Urothelium cell line (cell line): ENCODE data around the gene CCDC172.

ENCODE experiments used
- DNase-seq: peaks from one replicate; pipeline ENCODE4 v3.0.0; 2011; ENCODE audit warnings: low spot score, mixed read lengths
- FAIRE-seq: peaks from 2 replicates; lab custom pipeline; 2011; peaks lifted over from hg19 to GRCh38; lab: Jason Lieb, UNC

The CCDC172 gene, protein sequence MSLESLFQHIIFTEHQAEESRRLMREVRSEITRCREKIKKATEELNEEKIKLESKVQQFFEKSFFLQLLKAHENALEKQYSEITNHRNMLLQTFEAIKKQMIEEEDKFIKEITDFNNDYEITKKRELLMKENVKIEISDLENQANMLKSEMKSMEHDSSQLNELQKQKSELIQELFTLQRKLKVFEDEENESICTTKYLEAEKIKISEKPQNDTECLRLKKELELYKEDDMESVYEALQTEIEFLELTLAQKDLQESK

DNA sequence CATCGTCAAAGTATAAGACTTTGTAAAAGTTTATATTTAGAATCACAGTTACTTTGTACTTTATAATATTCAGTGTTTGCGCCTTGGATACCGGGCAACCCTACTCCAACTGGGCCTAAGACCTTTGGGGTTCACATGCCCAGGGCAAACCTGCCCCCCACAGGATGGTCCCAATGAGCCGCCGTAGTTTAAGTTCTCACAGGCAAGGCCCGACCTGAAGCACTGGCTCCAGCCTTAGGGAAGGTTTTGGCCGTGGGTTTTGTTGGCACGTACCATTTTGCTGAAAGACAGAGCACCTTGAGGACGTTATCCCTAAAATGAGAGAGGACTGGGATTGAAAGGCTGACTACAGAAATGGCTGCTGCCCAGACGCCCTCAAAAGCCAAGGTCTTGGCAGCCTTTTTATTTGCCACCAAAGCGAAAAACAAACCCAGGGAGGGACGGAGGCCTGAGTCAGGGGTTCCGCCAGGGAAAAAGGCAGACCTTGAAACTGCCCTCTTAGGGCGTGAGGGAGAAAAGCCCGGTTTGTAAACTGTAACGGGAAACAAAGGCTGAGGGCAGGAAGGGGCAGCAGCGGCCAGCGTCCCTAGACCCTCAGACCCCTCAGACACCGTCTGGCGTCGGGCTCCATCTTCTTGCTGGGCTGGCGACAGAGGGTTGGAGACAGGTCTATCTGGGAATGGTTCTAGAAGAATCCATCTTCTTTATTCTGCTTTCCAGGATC, at the start of gene CCDC172:
CCDC172 (plus strand) TSS at position 222 of the 724 bp plus-strand sequence. CDS start 564 bp downstream, outside the sequence.
- FAIRE-seq = no peak

DNA sequence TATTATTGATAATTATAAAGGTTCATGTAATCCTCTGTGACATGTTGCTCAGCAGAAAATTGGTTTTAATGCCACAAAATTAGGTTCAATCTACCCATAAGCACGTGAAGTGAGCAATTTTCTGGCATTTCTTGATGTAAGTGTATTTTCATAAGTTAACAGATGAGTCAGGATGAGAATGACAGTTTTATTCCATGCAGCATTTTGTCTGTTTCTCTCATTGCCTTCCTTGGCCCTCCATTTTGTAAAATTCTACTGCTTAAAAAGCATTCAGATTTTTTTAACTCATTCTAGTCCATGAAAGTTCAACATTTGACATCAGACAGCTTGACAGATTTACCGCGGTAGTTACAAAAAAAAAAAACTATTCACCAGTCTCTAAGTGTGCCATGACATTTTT, 47.3 kb upstream of the CCDC172 start:
- no peak for DNase-seq
- FAIRE-seq = no peak

More for the DNA sequence above, at the start of gene CCDC172:
- no peak for DNase-seq

DNA sequence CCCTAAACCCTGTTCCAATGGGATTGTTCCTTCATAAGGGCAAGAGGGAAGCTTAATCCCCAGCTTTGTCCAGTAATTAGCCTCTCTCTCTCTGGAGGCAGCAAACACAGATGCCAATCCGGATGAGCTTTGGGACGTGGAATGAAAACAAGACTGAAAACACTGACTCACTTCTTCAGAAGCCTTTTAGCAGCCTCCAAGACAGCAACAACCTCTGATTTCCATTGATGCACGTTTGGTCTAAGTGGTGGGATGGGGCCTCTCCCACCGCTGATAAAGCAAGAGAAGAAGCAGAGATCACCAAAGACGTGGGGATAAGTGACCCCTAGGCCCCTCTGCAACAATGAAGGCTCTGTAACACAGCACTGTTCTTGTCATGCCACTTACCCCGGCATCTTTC, 45.4 kb upstream of the CCDC172 start:
- DNase-seq (no peak), FAIRE-seq (no peak)

DNA sequence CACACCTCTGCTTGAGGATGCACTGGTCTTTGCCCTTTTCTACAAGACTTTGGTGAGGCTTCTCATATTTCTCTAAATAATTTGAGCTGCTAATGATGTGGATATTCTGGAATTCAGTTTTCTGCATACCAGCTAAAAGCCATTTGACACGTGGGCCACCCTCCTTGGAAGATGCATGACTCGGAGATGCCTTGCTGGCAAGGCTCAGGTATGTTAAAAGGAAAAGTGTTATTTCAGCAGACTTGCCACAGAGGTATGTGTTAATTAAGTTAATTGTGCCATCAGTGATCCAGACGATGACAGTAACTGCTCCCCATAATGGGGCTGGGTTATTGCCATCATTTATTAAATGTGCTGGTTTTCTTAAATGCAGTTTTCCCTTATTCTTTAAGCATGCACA, 42.5 kb upstream of the CCDC172 start:
- DNase-seq (no peak), FAIRE-seq (no peak)

DNA sequence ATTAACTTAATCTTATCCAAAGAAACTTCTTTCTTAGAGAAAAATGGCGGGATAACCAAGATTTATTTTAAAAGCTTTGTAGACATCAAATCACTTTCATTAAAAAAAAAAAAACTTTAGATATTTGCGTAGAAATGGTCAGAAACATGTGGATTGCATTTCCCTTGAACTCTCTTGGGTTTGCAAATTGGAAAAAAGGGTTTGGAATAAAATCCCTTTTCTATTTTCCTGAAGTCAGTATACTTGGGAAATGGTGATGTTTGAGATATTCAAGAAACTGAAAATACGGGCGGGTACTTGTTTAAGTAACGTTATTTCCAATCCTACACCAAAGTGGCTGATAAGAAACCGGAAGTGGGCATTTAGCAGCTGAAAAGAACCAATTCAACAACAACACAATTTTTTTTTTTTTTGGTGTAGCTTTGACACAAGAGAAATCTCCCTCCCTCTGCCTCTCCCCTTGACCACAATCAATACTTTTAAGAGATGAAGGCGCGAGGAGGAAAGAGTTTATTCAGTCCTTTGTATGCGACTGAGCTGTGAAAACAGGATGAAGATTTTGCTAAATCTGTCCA, 37.5 kb upstream of the CCDC172 start:
- FAIRE-seq (no peak), DNase-seq (no peak)

DNA sequence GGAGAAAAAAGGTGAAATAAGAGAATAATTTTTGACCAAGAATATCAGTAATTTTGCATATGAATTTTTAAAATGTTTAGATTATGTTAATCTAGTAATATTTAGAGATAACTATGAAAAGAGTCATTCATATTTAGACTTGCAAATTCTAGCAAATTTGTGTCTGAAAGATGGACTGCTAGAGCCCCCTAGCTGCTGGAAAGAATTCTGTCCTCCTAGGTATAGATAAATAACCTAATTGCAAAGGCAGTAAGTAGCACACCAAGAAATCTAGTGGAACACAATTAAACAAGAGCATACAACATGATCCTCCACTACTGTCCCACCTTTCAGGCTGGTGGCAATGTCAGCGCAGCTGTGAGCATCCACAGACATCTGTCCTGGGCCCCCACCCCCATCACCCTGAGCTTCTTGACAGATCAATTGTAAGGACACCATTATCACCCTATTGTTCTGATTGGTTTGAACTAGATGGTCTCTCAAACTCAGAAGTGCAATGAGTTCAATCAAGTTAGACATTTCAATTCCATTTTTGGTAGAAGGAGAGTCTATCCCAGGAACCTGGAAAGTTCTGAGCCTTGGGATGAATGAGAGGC, 36.2 kb upstream of the CCDC172 start:
- peak; percentile 18 for DNase-seq

DNA sequence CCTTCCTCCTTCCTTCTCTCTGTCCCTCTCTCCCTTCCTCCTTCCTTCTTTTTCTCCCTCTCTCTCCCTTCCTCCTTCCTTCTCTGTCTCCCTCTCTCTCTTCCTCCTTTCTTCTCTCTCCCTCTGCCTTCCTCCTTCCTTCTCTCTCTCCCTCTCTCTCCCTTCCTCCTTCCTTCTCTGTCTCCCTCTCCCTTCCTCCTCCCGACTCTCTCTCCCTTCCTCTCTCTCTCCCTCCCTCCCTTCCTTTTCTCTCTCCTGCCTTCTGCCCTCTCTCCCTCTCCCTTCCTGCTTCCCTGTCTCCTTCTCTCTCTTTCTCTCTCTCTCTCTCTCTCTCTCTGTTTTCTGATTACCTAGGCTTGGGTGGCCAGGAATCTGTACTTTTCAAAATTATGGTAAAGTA, 34.6 kb upstream of the CCDC172 start:
- no peak for DNase-seq
- FAIRE-seq = no peak

More for the DNA sequence above, 36.2 kb upstream of the CCDC172 start:
- no peak for FAIRE-seq

DNA sequence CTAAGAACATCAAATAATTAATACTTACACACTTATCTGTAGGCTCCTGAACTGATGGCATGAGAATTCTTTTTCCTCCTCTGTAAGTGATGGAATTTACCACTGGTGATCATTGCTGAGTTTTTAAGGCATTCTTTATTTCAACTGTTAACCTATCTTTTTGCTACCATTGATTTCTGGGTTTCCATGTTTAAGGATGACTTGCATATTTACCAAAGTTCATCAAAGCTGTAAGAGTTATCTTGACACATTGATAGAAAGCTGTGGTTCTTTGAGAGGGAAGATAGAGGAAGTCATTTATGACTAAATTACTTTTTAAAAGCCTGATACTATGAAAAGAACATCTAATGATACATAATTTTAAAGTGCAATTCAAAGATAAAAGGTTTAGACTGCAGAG, 31.8 kb upstream of the CCDC172 start:
- DNase-seq (no peak), FAIRE-seq (no peak)

DNA sequence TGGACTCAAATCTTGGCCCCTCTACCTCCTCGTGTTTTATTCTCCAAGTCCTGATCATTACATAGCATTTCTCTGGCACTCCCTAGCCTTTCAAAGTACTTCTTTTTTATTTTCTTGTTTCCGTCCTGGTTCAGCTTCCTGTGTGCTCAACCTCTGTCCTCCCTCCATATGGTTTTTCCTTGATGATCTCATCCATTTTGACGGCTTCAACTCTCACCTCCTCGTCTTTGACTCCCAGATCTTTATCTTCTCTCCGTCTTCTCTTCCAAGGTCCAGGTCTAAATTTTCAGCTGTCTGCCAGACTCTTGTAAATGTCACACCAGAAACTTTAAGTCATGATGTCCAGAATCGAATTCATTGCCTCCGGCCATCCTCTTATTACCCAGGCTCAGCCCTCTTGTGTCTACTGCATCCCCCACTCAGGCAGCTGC, 27.9 kb upstream of the CCDC172 start:
- no peak for DNase-seq
- FAIRE-seq = no peak

DNA sequence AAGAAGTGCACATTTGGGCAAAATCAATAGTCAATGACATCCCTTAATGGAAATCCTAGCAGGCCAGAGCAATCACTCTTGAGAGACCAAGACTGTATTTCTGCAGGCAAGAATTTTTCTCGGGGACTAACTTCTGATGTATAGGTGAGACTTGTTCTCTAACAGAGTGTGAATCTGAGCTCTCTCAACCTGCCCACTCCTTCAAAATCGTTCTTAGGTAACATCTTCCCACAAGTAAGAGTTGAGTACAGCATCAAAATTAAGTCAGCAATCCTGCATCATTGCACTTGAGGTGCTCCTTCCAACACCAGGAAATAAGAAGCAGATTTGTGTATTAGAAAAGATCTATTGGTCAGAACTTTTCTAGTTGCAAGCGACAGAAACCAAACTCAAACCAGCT, 25.7 kb upstream of the CCDC172 start:
- FAIRE-seq (no peak), DNase-seq (no peak)

DNA sequence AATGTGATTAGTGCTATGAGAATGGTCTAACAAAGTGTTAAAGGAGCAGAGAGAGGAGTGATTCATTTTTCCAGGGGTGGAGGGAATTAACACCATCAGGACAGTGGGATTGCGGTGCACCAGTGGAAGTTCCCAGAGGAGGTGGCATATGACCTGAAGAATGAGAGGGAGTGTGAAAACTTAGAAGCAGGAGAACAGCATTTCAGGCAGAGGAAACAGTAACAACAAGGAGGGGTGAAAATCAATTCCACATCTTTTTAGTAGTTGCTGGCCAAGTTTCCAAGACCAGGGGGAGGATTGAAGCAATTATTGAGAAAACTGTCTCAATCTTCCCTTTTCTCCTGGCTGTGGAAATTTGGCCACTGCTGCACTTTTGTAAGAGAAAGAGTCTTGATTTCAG, 23.7 kb upstream of the CCDC172 start:
- no peak for DNase-seq
- FAIRE-seq = no peak

DNA sequence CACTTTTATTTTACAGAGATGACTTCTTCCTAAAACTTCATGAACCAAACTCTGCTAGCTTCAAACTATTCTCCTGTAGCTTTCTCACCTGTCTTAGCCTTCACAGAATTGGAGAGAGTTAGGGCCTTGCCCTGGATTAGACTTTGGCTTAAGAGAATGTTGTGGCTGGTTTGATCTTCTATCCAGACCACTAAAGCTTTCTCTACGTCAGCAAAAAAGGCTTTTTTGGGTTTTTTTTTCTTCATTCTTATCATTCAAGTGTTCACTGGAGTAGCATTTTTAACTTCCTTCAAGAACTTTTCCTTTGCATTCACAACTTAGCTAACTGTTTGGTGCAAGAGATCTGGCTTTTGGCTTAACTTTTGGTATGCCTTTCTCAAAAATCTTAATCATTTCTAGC, 19.3 kb upstream of the CCDC172 start:
- FAIRE-seq (no peak), DNase-seq (no peak)

DNA sequence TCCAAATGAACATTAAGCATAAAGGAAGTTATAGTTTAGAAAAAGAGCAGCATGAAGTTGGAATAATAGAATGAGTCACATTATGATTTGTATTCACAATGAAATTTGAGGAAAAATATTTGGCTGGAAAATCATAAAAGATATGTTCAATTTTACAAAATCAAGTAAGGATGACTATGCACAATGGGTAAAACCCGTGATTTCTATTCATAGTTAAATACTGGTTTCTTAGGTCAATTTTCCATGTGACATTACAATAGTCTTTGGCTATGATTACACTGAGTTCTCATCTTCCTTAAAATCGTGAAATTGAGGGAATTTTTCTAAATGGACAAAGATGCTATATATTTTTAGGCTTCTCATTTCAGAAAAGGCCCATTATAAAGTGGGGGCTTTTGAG, 17.4 kb upstream of the CCDC172 start:
- no peak for FAIRE-seq

DNA sequence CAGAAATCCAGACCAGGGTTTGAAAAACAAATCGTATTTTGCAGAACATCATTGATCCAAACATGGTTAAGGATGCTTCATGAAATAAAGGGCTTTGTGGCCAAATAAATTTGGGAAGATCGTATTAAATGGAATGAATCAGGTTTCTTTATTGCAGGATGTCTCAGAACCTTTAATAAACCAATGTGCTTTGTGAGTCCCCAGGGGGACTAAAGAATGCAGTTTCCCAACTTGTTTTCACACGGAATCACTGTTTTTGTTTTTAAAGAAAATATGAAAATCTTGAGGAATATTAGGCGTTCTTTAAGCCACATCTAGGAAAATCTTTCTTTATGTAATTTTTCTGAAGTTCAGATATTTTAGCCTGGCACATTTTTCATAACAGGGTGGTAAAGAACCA, 16.8 kb upstream of the CCDC172 start:
- DNase-seq = no peak
- no peak for FAIRE-seq

More for the DNA sequence above, 17.4 kb upstream of the CCDC172 start:
- no peak for DNase-seq

DNA sequence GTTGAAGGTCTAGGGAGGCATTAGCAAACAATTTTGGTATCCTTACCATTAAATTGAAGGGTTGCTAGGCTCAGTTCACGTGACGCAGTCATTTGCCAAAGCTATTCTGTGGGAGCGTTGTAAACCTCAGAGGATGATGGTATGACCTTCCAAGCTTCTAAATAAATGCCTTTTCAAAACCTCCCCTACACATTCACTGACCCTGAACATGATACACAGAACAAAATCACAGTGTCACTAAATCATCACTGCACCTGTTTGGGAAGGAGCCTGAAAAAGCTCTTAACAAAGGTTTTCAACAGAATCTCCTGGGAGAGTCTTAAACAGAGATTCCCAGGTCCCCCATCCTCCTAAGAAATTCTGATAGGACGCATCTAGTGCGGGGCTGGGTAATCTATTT, 13.2 kb upstream of the CCDC172 start:
- DNase-seq = no peak
- no peak for FAIRE-seq

DNA sequence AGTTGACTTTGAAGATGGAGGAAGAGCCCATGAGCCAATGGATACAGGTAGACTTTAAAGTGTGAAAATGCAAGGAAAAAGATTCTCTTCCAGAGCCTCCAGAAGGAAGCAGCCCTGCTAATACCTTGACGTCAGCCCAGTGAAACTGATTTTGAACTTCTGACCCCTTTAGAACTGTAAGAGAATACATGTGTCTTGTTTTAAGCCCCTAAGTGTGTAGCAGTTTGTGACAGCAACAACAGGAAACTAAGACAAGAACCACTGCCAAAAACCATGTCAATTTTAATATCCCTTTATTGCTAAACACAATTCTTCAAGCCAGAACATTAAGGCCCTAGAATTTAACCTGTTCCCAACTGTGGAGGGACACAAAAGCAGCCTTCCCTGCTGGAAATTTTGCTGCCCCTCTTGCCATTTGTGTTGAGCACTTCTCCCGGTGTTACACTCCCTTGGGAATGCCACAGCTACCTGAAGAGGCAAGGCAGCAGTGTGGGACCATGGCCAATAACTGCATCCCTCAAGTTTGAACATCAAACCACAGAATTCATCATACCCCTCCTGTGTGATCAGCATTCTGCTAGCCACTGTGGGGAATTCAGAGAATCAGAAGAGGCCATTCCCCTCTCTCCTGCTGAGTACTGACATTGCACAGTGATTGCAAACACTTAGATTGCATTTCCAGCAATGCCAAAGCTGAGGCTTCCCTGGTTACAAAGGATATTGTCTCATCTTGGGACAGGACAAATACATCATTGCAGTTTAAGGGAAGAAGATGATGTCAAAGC, 12.3 kb upstream of the CCDC172 start:
- FAIRE-seq (no peak), DNase-seq (no peak)

DNA sequence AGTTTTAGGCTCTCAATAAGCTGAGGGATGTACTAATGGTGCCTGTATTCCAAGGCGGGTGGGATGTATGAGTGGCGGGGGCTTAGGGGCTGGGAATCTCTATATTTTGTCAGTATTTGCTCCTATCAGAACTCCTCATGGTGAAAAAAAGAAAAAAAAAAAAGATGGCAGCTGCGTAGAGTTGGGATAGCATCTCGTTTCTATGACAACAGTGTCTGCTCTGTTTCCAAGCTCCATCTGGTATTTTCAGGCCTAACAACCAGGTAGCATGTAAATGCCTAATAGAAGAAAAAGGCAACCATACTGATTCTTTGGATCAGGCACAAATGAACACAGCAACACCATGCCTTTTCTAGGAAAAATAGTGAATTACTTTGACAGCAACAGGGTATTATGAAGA, 11.7 kb upstream of the CCDC172 start:
- DNase-seq = no peak

DNA sequence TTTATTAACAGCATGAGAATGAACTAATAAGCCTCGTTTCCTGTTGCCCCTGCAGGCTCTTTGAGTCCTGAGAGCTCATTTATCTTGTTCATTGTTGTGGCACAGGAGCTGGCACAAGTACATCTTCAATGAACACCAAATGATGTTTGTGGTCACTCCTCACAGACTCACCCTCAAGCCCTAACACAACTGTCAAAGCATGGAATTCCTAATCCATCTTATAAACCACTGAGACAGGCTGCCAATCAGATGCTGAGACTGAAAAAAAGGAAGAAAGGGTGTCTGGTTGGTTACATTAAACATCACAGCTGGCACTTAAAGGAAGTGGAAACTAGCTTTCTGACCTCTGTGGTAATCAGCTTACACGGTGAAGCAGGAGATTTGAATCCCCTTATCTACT, 7.7 kb upstream of the CCDC172 start:
- no peak for DNase-seq
- FAIRE-seq = no peak

More for the DNA sequence above, 11.7 kb upstream of the CCDC172 start:
- no peak for FAIRE-seq

DNA sequence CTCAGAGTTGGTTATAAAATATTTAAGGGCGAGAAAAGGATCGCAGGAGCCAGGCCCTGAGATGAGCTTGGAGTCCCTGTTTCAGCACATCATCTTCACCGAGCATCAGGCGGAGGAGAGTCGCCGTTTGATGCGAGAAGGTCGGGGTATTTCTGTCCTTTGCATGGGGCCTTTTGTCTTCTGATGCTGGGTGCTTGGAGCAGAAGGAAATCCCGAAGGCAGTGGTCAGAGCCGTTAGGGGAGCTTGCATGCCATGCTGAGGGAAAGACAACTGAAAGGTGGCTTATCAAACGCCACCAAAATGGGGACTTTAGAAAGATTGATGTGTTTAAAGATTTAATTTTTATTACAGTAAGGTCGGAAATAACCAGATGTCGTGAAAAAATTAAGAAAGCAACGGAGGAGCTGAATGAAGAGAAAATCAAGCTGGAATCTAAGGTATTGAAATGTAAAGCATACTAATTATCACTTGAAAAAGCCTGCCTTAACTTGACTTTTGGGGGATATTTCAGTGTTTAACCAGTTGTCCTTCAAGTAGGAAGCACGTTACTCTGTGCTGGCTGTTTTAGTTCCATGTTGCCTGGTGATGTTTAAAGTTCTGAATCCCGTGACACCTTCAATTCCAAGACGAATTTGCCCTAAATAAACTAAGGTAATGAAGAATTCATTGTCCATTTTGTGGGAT, 845 bp downstream of the CCDC172 start:
- no peak for DNase-seq
- no peak for FAIRE-seq

DNA sequence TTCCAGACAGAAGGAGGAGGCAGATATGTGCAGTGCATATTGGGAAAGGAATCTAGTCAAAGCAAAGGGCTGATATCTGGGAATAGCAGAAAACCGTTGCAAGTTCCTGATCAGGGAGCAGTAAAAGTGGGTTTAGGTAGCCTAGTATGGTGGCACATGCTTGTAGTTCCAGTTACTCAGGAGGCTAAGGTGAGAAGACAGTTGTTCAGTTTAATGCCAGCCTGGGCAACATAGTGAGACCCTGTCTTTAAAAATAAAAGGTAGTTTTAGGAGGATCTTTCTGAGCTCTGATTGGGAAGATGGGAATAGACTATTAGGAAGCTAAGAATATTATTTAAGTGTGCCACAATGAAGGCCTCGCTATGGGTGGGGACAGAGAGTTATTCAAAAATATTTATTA, 1.7 kb downstream of the CCDC172 start:
- DNase-seq = no peak

More for the DNA sequence above, 1.7 kb downstream of the CCDC172 start:
- FAIRE-seq = no peak
